Left lung (tissue), 10 donors: ENCODE measurements around the gene HMBS. TPM values are rescaled to one million over a fixed set of nuclear protein-coding genes. Genes with fewer than 3 reads are reported as not detected.

ENCODE experiments used
- ATAC-seq: fragments of 200-7000 bp; cut with Tn5 transposase; one replicate; pipeline ENCODE4 v1.9.1; 2020; ENCODE audit warnings: moderate library complexity
- DNase-seq, 4 donors: peaks; one replicate each; pipeline ENCODE4 v3.0.0-alpha.2; 2013 to 2020
- H3K27ac ChIP-seq, 2 donors: fragments of 200-600 bp; sonication (generic) in 1 of 2; one replicate each; pipeline versions ENCODE4 v1.5.0 to v1.8.0; 2020 to 2021
- H3K27me3 ChIP-seq, 2 donors: fragments of 200-600 bp; sonication (generic) in 1 of 2; one replicate each; pipeline versions ENCODE4 v1.5.0 to v1.8.0; 2020 to 2021
- H3K36me3 ChIP-seq, 2 donors: fragments of 200-600 bp; sonication (generic) in 1 of 2; one replicate each; pipeline versions ENCODE4 v1.5.0 to v1.8.0; 2020 to 2021
- H3K4me1 ChIP-seq, 2 donors: fragments of 200-600 bp; one replicate each; pipeline ENCODE4 v1.8.0; 2021
- H3K4me3 ChIP-seq, 2 donors: fragments of 200-600 bp; sonication (generic) in 1 of 2; one replicate each; pipeline versions ENCODE4 v1.5.0 to v1.8.0; 2020 to 2021; ENCODE audit warnings: mild to moderate bottlenecking in 1 of 2
- H3K9me3 ChIP-seq, 2 donors: fragments of 200-600 bp; sonication (generic) in 1 of 2; one replicate each; pipeline versions ENCODE4 v1.5.0 to v1.8.0; 2020 to 2021
- intact Hi-C, 2 donors: fragments of 100-400 bp; cut with DNase I; formaldehyde crosslinking; loops; one replicate each; pipeline versions ENCODE4 v1.11.2 to v1.14.2; 2022
- polyA plus RNA-seq, 6 donors: library from polyadenylated mRNA; unstranded; fragments of 120-200 nt; gene quantifications; one replicate each; pipeline ENCODE4 v1.2.1, GENCODE V29; 2013; ENCODE audit not compliant: insufficient read length in 6 of 6
- total RNA-seq, 2 donors: library from RNA; stranded (reverse); fragmentation: NEBNext Ultra II Directional; extraction: Animal tissue kit (Norgen Biotek cat#: 25700); gene quantifications; one replicate each; pipeline ENCODE4 v1.2.1, GENCODE V29; 2021
- TF ChIP-seq, protein P1 (sequence below), 2 donors: fragments of 200-600 bp; sonication (generic) in 1 of 2; IDR thresholded peaks; one replicate each; pipeline versions ENCODE4 v1.5.0 to v1.8.0; 2021; ENCODE audit warnings: antibody characterized with exemption in 2 of 2
- donor health status: DM: no; HTN: yes; CAD: no.
- donor health status: DM: no; HTN: no; CAD: no.

Gene HMBS
- total and polyA plus RNA-seq, 8 donors = 16.5 to 32.0 (median 24.1) TPM

DNA sequence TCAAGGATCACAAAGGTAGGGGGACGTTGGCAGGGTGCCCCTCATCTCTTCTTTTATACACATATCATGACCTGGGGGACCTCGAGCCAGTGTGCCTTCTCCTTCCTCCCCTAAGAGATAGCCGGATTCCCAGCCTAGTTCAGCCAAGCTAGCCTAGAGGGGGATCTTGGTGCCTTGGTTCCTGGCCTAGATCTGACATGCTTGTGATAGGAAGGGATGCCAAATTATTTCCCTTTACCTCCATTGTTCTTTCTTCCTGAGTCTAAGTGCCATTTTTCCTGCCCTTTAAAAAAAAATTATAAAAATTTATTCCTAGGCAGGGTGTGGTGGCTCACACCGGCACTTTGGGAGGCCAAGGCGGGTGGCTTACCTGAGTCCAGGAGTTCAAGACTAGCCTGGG lies 29.7 kb downstream of the HMBS start:
- peaks cover 1 to 28% of the 10 kb centered on the region in 2 donors for H3K4me1 ChIP-seq
- no peak overlapping the region for H3K4me3 ChIP-seq
- H3K9me3 ChIP-seq = no peaks in the 10 kb centered on the region
- no peaks in the 10 kb centered on the region for H3K27me3 ChIP-seq
- TF ChIP-seq, protein P1, sequence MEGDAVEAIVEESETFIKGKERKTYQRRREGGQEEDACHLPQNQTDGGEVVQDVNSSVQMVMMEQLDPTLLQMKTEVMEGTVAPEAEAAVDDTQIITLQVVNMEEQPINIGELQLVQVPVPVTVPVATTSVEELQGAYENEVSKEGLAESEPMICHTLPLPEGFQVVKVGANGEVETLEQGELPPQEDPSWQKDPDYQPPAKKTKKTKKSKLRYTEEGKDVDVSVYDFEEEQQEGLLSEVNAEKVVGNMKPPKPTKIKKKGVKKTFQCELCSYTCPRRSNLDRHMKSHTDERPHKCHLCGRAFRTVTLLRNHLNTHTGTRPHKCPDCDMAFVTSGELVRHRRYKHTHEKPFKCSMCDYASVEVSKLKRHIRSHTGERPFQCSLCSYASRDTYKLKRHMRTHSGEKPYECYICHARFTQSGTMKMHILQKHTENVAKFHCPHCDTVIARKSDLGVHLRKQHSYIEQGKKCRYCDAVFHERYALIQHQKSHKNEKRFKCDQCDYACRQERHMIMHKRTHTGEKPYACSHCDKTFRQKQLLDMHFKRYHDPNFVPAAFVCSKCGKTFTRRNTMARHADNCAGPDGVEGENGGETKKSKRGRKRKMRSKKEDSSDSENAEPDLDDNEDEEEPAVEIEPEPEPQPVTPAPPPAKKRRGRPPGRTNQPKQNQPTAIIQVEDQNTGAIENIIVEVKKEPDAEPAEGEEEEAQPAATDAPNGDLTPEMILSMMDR (IDR thresholded peaks at IDR 0.05) = no peak
- intact Hi-C loops = no loop called here
- DNase-seq (no peak), ATAC-seq (no peak)
- H3K27ac ChIP-seq = peak overlapping the region in 1 of 2 donors; percentile 84
- peaks cover 0 to 73% of the 10 kb centered on the region in 2 donors for H3K36me3 ChIP-seq

DNA sequence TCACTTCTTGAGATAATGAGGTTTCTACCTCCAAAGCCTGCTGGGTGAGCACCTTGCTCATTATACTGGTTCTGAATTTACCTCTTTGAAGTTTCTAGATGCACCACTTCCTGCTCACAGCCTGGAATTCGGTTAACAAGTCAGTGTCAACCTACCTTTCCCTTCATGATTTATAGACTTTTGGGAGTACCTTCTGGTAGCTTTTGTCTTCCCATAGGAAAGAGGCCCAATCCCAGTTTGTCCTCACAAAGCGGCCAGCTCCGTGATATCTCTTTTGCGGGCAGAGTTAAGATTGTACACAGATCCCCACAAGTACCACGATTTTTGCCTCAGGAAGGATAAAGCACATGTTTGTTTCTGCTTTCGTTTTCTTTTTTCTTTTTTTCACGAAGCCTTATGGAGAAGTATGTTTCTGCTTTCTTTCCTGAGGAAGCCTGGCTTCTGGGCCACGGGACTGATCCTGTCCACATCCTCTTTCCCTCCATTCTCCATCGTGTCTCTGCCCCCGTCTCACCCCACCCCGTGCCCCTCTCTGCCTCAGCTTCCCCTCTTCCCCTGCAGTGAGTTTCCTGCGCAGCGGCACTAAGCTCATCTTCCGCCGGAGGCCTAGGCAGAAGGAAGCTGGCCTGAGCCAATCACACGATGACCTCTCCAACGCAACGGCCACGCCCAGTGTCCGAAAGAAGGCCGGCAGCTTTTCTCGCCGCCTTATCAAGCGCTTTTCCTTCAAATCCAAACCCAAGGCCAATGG lies 31.0 kb downstream of the HMBS start:
- Histone ChIP-seq H3K36me3 (peaks cover 0 to 69% of the 10 kb centered on the region in 2 donors), H3K27ac (peak overlapping the region; percentile 33 to 84), H3K27me3 (no peaks in the 10 kb centered on the region), H3K4me3 (peak overlapping the region; percentile 3 to 35), H3K9me3 (no peaks in the 10 kb centered on the region), H3K4me1 (peaks cover 3 to 27% of the 10 kb centered on the region in 2 donors)
- TF ChIP-seq, protein P1 (IDR thresholded peaks at IDR 0.05) = no peak
- DNase-seq (peak in 2 of 4 donors; percentile 82 to 91), ATAC-seq (peak; percentile 72)
- intact Hi-C loops = no loop called here

DNA sequence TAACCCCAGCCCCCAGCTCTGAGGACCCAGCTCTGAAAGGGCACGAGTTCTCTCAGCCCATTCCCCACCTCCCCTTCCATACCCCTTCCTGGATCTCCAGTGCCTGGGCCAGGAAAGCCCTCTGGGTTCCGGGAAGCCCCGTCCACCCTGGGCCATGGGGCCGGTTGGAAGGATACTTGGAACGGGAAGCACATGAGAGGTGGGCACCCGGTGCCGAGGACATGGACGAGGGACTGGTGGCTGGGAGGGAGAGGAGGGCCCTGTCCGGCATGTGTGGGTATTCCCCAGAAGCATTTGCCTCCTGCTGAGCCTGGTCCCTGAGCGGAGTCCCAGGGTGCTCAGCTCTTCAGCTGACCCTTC lies 31.5 kb downstream of the HMBS start:
- peak overlapping the region; percentile 33 to 84 for H3K27ac ChIP-seq
- peaks cover 6 to 30% of the 10 kb centered on the region in 2 donors for H3K4me1 ChIP-seq
- H3K9me3 ChIP-seq = no peaks in the 10 kb centered on the region
- H3K36me3 ChIP-seq = peaks cover 0 to 63% of the 10 kb centered on the region in 2 donors
- H3K4me3 ChIP-seq = peak overlapping the region in 1 of 2 donors; percentile 35
- no peak for ATAC-seq
- intact Hi-C loops = no loop called here
- H3K27me3 ChIP-seq = no peaks in the 10 kb centered on the region
- DNase-seq = no peak
- TF ChIP-seq, protein P1 (IDR thresholded peaks at IDR 0.05) = no peak

DNA sequence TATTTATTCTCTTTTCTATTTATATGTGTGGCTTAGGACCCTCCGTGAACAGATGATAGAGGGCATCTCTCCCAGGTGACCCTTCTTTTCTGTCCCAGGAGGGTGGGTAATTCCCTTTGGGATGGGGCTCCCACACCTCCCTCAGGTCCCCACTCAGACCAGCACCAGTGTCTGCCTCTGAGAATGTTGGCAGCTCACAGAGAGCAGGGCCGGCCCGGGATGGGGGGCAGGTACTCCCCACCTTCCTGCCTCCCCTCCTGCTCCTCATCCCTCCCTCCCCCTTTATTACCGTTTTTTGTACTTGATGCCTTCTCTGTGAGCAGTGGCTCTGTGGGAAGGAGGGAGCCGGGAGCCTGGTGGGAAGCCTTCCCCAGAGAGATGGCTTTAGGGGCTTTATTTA lies 31.9 kb downstream of the HMBS start:
- Histone ChIP-seq H3K36me3 (peaks cover 0 to 59% of the 10 kb centered on the region in 2 donors), H3K27me3 (no peaks in the 10 kb centered on the region), H3K9me3 (no peaks in the 10 kb centered on the region), H3K4me1 (peaks cover 6 to 30% of the 10 kb centered on the region in 2 donors), H3K27ac (peak overlapping the region; percentile 33 to 84), H3K4me3 (peak overlapping the region in 1 of 2 donors; percentile 35)
- ATAC-seq = no peak
- TF ChIP-seq, protein P1 (IDR thresholded peaks at IDR 0.05) = no peak
- intact Hi-C loops = no loop called here
- no peak for DNase-seq

DNA sequence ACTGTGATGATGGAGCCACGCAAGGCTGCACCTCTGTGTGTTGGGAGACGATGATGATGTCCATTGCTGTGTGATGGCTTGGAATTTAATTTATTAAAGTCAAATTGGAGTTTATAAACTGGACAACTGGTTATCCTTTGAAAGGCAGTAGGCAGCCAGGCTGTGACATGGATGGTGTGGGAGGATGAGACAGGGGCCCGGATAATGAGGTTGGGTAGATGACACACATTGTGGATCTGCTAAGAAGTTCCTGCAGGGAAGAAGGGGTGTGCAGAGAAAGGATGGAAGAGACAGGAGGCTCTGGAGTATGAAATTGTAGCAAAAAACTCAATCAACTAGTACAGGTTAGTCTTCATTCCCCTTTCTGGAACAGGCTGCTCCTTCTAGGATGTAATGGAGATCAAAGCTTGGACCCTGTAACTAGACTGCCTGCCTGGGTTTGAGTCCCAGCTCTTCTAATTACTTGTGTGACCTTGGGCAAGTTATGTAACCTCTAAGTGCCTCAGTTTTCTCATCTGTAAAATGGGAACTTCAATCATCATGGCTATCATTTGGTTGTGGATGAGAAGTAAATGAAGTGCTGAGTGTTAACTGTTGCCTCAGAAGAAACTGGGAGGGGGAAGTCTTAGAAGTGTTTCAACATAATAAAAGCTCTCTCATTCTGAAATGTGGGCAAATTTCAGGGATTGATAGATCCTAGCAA lies 32.5 kb downstream of the HMBS start:
- no peaks in the 10 kb centered on the region for H3K27me3 ChIP-seq
- H3K9me3 ChIP-seq = no peaks in the 10 kb centered on the region
- peaks cover 0 to 54% of the 10 kb centered on the region in 2 donors for H3K36me3 ChIP-seq
- peaks cover 6 to 32% of the 10 kb centered on the region in 2 donors for H3K4me1 ChIP-seq
- DNase-seq (no peak), ATAC-seq (no peak)
- no peak overlapping the region for H3K27ac ChIP-seq
- TF ChIP-seq, protein P1 (IDR thresholded peaks at IDR 0.05) = no peak
- no peak overlapping the region for H3K4me3 ChIP-seq
- intact Hi-C loops = no loop called here
